Neural cell (in vitro differentiated cells): Measurements from ENCODE around the gene IFI30.

Source experiments
- CTCF ChIP-seq: fragments of 450-650 bp; IDR thresholded peaks from 2 replicates; pipeline ENCODE4 v1.5.1; 2014; ENCODE audit warnings: antibody characterized with exemption, mild to moderate bottlenecking, moderate library complexity; ENCODE audit not compliant: poor library complexity, severe bottlenecking
- EP300 ChIP-seq: fragments of 450-650 bp; conservative IDR thresholded peaks from 2 replicates; pipeline ENCODE4 v1.6.1; 2014; ENCODE audit warnings: antibody characterized with exemption, mild to moderate bottlenecking, moderate library complexity; ENCODE audit not compliant: poor library complexity, severe bottlenecking
- EZH2 ChIP-seq: fragments of 200-600, 300-800 bp; shearing (Covaris generic), sonication (generic); IDR thresholded peaks from 2 replicates; pipeline ENCODE4 v1.6.1; 2014; ENCODE audit warnings: antibody characterized with exemption, low read length, borderline replicate concordance, mild to moderate bottlenecking; ENCODE audit not compliant: insufficient read depth, poor library complexity, severe bottlenecking
- RAD21 ChIP-seq: fragments of 450-650 bp; conservative IDR thresholded peaks from 2 replicates; pipeline ENCODE4 v1.6.1; 2014; ENCODE audit warnings: antibody characterized with exemption, mild to moderate bottlenecking, moderate library complexity

GRCh38 chr19:18152442-18152816 is 21.2 kb upstream of the IFI30 start:
- peak; percentile 99 for TF ChIP-seq CTCF
- TF ChIP-seq EZH2, result no peak
- no peak for TF ChIP-seq EP300
- TF ChIP-seq RAD21, result peak; percentile 65
